GM19372 (cell line): Measurements from ENCODE around the gene IGFL2.
"Not testable (repeated sequence)": the region's sequence is repeated elsewhere in the genome, so short reads cannot be mapped to it uniquely, and the experiment has no call there.

Source experiments
- ATAC-seq: cut with Tn5 transposase; IDR thresholded peaks from one replicate; pipeline ENCODE4 v1.9.1; 2021; ENCODE audit warnings: mild to moderate bottlenecking, low read depth, moderate library complexity; ENCODE audit not compliant: unreplicated experiment

IGFL2 gene

GRCh38 chr19:46206682-46207081 lies 58.6 kb downstream of the IGFL2 start:
- ATAC-seq = no peak

- not testable (repeated sequence) for ATAC-seq
Measured at GRCh38 chr19:46207858-46208257, 59.8 kb downstream of the IGFL2 start.

GRCh38 chr19:46209051-46209450 lies 61.0 kb downstream of the IGFL2 start:
- ATAC-seq = no peak

- ATAC-seq = no peak
Measured at GRCh38 chr19:46209472-46209871, 61.4 kb downstream of the IGFL2 start.

- ATAC-seq = no peak
Measured at GRCh38 chr19:46210669-46211068, 62.6 kb downstream of the IGFL2 start.
